Neural crest cell (in vitro differentiated cells): ENCODE measurements around the gene TSEN15. TPM values are rescaled to one million over a fixed set of nuclear protein-coding genes. Genes with fewer than 3 reads are reported as not detected.
A peak's percentile ranks its signal among the peaks of the same experiment; 100 is the strongest.

Experiments used
- DNase-seq: peaks from one replicate; pipeline ENCODE4 v3.0.0; 2021; ENCODE audit warnings: low read depth, mixed read lengths, low spot score
- H3K27ac Mint-ChIP-seq: one replicate; pipeline ENCODE4 v1.8.0; 2021; ENCODE audit warnings: mild to moderate bottlenecking, mixed read lengths; ENCODE audit not compliant: unreplicated experiment
- H3K27me3 Mint-ChIP-seq: 2 replicates; pipeline ENCODE4 v1.8.0; 2021; ENCODE audit warnings: low read depth, mild to moderate bottlenecking, mixed read lengths
- H3K36me3 Mint-ChIP-seq: 2 replicates; pipeline ENCODE4 v1.8.0; 2021; ENCODE audit warnings: low read depth, mild to moderate bottlenecking, mixed read lengths
- H3K4me1 Mint-ChIP-seq: 2 replicates; pipeline ENCODE4 v1.8.0; 2021; ENCODE audit warnings: mixed read lengths
- H3K4me3 Mint-ChIP-seq: one replicate; pipeline ENCODE4 v1.8.0; 2021; ENCODE audit warnings: mild to moderate bottlenecking, mixed read lengths
- H3K9me3 Mint-ChIP-seq: 2 replicates; pipeline ENCODE4 v1.8.0; 2021; ENCODE audit warnings: mixed read lengths
- total RNA-seq: library from RNA; stranded (reverse); gene quantifications from 2 replicates; pipeline ENCODE4 v1.2.1, GENCODE V29; 2021
- TF ChIP-seq, protein P1 (sequence below): fragments of 200-600 bp; sonication (generic); conservative IDR thresholded peaks from 2 replicates; pipeline ENCODE4 v1.5.0; 2021; ENCODE audit warnings: antibody characterized with exemption, mild to moderate bottlenecking

TSEN15 gene
- total RNA-seq, 1 donor from 2014 or later: 50.5 TPM

DNA sequence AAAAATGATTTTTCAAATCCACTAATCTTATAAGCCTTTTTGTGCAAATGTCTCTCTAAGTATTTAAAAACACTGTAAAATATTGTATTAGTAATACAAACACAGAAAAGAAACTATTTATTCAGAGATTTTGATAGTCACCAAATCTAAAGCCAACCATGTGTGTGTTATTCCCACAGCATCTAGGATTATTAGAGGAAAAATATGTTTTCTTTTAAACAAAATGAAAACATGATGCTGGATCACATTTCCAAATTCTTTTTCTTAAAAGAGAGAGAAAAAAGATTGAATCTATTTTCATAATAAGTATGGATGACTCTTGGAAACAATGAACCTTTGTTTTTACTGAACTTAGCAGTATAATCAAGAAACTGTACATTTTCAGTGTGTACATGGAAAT is 39.3 kb upstream of the TSEN15 start:
- peaks cover 16% of the 10 kb centered on the region for H3K9me3 Mint-ChIP-seq
- TF ChIP-seq, protein P1, sequence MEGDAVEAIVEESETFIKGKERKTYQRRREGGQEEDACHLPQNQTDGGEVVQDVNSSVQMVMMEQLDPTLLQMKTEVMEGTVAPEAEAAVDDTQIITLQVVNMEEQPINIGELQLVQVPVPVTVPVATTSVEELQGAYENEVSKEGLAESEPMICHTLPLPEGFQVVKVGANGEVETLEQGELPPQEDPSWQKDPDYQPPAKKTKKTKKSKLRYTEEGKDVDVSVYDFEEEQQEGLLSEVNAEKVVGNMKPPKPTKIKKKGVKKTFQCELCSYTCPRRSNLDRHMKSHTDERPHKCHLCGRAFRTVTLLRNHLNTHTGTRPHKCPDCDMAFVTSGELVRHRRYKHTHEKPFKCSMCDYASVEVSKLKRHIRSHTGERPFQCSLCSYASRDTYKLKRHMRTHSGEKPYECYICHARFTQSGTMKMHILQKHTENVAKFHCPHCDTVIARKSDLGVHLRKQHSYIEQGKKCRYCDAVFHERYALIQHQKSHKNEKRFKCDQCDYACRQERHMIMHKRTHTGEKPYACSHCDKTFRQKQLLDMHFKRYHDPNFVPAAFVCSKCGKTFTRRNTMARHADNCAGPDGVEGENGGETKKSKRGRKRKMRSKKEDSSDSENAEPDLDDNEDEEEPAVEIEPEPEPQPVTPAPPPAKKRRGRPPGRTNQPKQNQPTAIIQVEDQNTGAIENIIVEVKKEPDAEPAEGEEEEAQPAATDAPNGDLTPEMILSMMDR: no peak
- peaks cover 6% of the 10 kb centered on the region for H3K36me3 Mint-ChIP-seq
- no peaks in the 10 kb centered on the region for H3K27me3 Mint-ChIP-seq
- DNase-seq: no peak
- no peak overlapping the region for H3K27ac Mint-ChIP-seq
- peaks cover 6% of the 10 kb centered on the region for H3K4me1 Mint-ChIP-seq
- H3K4me3 Mint-ChIP-seq: no peak overlapping the region

DNA sequence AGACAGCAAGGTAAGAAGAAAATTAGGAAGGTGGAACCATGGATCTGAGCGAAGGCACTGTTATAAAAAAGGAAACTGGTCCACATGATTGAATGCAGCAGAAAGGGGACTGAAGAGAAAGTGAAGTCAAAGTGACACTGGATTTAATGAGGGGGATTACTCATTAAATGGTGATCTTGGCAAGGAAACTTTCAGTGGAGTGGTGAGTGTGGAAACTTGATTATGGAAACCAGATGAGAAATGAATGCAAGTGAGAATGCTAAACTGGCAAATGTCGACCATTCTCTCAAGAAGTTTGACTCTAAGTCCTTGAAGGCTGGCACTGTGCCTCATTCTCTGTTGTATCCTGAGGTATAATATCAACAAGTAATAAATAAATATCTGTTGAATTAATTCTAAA is 37.3 kb upstream of the TSEN15 start:
- Mint-ChIP-seq H3K27ac (no peak overlapping the region), H3K9me3 (peaks cover 13% of the 10 kb centered on the region), H3K4me3 (no peak overlapping the region), H3K36me3 (peaks cover 6% of the 10 kb centered on the region), H3K27me3 (no peaks in the 10 kb centered on the region), H3K4me1 (peaks cover 19% of the 10 kb centered on the region)
- TF ChIP-seq, protein P1: no peak
- no peak for DNase-seq

DNA sequence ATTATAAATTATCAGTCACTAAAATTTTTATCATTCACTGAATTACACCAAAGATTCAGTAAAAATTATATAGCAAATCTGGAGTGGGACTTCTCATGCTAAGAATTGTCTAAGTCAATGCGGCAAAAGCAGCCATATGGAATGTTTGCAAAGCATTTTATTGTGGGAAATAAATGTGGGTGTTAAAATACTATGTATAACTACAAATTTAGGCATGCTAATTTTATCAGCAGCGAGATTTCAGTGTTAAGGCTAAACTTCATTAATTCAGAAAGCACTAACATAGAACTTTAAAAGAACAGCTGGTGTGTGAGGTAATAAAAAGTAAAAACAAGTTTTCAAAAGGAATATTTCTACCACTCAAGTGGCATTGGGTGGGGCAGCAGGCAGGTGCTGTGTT is 35.4 kb upstream of the TSEN15 start:
- H3K4me1 Mint-ChIP-seq: peaks cover 36% of the 10 kb centered on the region
- H3K4me3 Mint-ChIP-seq: no peak overlapping the region
- TF ChIP-seq, protein P1: no peak
- H3K27ac Mint-ChIP-seq: no peak overlapping the region
- no peaks in the 10 kb centered on the region for H3K27me3 Mint-ChIP-seq
- H3K9me3 Mint-ChIP-seq: peaks cover 12% of the 10 kb centered on the region
- H3K36me3 Mint-ChIP-seq: peaks cover 6% of the 10 kb centered on the region
- no peak for DNase-seq

DNA sequence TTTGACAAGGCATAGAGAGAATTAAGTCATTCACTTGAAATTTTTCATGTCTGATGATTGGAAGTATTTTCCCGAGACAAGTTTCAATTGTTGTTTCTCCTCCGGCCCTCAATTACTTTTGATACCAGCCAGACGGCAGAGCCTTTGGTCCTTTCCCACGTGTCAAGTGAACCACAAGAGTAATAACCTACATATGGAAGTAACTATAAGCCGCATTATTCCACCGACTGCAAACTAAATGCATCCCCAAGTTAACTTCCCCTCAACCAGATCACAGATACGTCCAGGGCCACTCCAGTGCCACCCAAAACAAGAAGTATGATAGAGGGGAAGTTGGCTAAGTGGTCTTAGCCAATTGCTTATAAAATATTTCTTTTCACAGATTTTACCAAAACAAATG is 34.2 kb upstream of the TSEN15 start:
- Mint-ChIP-seq H3K27me3 (no peaks in the 10 kb centered on the region), H3K36me3 (peaks cover 6% of the 10 kb centered on the region), H3K4me1 (peaks cover 48% of the 10 kb centered on the region), H3K27ac (no peak overlapping the region), H3K9me3 (peaks cover 9% of the 10 kb centered on the region), H3K4me3 (no peak overlapping the region)
- TF ChIP-seq, protein P1: no peak
- DNase-seq: no peak

DNA sequence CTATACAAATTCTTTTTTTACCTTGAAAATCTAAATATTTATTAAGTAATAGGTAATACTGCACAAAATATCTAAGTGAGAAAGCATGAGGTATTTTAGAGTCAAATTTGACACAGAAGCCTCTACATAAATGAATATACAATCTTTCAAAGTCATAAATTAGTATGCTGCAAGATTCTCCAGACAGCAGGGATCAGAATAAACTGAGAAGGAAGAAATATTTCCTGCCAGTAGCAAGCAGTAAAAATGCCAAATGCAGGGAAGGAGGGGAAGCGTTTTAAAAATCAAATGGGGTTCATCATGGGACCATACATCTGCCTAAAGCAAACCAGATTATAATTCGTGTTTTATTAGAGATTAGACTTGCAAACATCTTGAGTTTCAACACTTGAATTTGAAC is 32.9 kb upstream of the TSEN15 start:
- TF ChIP-seq, protein P1: no peak
- Mint-ChIP-seq H3K4me1 (peaks cover 57% of the 10 kb centered on the region), H3K4me3 (no peak overlapping the region), H3K36me3 (peaks cover 4% of the 10 kb centered on the region), H3K9me3 (peaks cover 5% of the 10 kb centered on the region), H3K27ac (peak overlapping the region; percentile 8), H3K27me3 (no peaks in the 10 kb centered on the region)
- DNase-seq: no peak

DNA sequence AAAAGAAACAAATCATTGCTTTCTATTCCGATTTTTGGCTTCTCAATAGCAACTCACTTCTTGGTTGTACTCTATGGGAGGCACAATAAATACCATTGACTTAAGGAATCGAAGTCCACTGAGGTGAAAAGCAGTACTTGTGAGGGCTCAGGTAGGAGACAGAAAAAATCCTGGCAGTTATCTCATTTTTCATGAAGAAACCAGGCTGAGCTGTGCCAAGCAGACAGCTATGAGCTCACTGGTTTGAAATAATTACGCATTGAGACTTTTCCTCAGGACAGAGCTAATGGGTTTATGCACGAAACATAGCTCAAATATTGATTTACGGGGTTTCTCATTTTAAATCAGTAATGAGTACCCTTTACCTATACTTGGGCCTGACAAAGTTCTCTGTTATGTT is 32.5 kb upstream of the TSEN15 start:
- H3K4me1 Mint-ChIP-seq: peaks cover 60% of the 10 kb centered on the region
- DNase-seq: no peak
- no peaks in the 10 kb centered on the region for H3K27me3 Mint-ChIP-seq

More for the DNA sequence above, 32.5 kb upstream of the TSEN15 start:
- H3K9me3 Mint-ChIP-seq: peaks cover 3% of the 10 kb centered on the region
- H3K4me3 Mint-ChIP-seq: no peak overlapping the region
- TF ChIP-seq, protein P1: no peak
- H3K36me3 Mint-ChIP-seq: no peaks in the 10 kb centered on the region
- no peak overlapping the region for H3K27ac Mint-ChIP-seq
